ENCODE results near the gene SMTNL1.

Gene SMTNL1

GRCh38 chr11:57536947-57537619 lies at the start of gene SMTNL1:
Gene SMTNL1 (plus strand): TSS chr11:57537595. CDS start chr11:57542643, 5,048 bp downstream.
- no peak for DNase-seq

GRCh38 chr11:57487920-57488659 lies 49.3 kb upstream of the SMTNL1 start:
- no peak for DNase-seq

- DNase-seq = no peak
Measured at GRCh38 chr11:57490456-57491248, 46.7 kb upstream of the SMTNL1 start.

GRCh38 chr11:57491371-57492061 lies 45.9 kb upstream of the SMTNL1 start:
- DNase-seq = no peak

- DNase-seq = peak; percentile 70
Measured at GRCh38 chr11:57493507-57494503, 43.6 kb upstream of the SMTNL1 start.

DNA sequence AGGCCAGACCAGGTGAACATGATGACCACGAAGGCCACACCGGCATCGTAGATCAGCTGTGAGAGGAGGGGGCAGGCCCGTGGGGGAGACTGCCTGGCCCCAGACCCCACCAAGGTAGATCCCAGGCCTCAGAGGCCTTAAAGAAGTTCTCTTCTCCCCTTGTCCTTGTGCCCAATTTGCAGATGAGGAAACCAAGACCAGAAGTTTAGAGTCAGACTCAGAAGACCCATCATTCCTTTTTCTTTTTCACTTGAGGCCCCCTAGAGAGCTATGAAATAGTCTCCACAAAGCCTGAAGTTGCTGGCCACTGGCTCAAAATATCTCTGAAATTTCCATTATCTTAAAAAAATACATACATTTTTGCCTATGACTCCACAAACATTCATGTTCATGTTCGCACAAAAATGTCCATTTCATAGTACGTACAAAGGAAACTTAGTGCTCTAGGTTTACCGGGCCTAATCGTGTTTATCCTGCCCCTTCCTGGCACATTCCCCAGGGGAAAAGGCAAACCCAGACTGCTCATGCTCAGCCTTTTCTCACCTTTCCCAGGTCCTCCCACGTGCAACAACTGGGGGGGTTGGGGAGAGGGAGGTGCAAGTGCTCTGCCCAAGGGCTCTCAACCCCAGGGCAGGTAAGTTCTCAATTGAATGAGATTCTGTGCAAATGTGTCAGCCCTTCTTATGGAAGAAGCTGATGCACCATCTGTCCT lies 41.1 kb upstream of the SMTNL1 start:
- no peak for DNase-seq

- DNase-seq = no peak
Measured at GRCh38 chr11:57497303-57498247, 39.8 kb upstream of the SMTNL1 start.

- no peak for DNase-seq
Measured at GRCh38 chr11:57498540-57498939, 38.9 kb upstream of the SMTNL1 start.

DNA sequence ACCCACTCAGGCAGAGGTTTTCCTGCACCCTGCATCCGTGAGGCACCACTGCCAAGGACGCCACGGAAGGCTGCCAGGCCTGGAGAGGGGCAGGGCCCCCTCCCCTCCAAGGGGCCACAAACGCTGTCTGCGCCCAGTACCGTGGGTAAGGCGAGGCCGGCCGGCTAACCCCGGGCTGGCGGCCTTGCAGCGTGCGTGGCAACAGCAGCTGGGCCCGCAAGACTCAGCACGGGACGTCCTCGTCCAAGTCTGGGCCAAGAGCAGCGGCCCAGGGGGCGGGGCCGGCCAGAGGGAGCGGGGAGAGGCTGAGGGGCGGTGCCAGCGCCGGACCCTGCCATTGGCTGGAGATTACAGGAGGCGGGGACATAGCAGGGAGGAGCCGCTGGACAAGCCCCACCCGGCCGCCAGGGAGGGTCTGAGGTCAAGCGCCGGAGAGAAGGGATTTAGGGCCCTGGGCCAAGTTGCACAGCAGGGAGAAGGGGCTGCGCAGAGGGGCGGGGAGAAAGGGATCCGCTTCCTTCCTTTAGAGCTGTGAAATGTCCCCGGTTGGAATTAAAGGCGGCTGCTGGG lies 37.9 kb upstream of the SMTNL1 start:
- DNase-seq = peak; percentile 85

DNA sequence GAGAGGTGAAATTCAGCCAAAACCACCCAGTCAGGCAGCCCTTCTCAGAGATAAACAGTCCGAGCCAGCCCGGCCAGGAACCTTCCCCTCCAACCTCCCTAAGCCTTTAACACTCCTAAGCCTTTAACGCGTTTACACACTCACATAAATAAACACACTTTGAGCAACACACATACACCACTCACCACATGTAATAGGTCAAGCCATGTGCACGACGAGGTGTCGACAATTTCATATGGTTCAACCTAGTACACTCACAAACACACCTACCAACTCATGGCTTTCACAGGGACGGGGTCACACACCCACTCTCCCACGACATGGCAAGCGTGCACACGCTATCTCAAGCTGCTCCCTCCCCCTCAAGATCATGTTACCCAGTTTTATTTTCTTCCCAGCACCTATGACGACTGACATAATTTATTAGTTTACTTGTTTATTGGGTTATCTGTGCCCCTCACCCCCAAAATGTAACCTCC lies 37.4 kb upstream of the SMTNL1 start:
- no peak for DNase-seq

- no peak for DNase-seq
Measured at GRCh38 chr11:57500515-57500914, 36.9 kb upstream of the SMTNL1 start.

DNA sequence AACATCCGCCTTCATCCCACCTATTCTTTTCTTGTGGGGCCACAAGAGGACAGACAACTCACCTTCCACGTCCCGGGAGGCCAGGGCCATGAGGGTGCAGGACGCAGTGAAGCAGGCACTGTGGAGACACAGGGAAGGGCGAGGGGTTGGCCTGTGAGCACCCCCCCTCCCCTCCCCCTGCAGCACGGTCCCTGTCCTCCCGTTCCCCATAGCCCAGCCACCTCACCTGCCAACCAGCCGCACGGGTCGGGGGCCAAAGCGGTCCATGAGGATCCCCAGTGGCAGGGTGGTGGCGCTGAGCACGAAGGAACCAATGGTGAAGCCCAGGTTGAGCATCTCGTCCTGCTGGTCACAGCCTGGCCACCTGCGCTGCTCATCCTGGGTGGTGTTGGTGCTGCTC lies 36.5 kb upstream of the SMTNL1 start:
- DNase-seq = no peak

- no peak for DNase-seq
Measured at GRCh38 chr11:57501953-57502352, 35.4 kb upstream of the SMTNL1 start.

GRCh38 chr11:57502376-57502775 lies 35.0 kb upstream of the SMTNL1 start:
- no peak for DNase-seq

- no peak for DNase-seq
Measured at GRCh38 chr11:57502870-57503269, 34.5 kb upstream of the SMTNL1 start.

- DNase-seq = no peak
Measured at GRCh38 chr11:57504511-57504910, 32.9 kb upstream of the SMTNL1 start.

DNA sequence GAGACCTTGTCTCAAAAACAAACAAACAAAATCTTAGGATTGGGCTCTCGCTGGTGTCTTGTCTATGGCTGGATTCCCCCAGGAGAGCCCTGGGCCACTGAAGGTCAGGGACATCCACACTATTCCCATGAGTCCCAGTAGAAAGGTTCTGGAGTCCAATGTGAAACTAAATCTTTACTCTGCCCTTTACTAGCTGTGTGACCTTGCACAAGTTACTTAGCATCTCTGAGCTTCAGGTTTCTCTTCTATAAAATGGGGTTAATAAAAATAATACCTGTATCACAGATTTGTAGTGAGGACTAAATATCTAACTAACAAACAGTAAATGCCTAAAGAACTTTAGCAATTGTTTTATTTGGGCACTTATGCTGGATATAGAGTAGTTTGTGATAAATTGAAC lies 30.9 kb upstream of the SMTNL1 start:
- DNase-seq = no peak

DNA sequence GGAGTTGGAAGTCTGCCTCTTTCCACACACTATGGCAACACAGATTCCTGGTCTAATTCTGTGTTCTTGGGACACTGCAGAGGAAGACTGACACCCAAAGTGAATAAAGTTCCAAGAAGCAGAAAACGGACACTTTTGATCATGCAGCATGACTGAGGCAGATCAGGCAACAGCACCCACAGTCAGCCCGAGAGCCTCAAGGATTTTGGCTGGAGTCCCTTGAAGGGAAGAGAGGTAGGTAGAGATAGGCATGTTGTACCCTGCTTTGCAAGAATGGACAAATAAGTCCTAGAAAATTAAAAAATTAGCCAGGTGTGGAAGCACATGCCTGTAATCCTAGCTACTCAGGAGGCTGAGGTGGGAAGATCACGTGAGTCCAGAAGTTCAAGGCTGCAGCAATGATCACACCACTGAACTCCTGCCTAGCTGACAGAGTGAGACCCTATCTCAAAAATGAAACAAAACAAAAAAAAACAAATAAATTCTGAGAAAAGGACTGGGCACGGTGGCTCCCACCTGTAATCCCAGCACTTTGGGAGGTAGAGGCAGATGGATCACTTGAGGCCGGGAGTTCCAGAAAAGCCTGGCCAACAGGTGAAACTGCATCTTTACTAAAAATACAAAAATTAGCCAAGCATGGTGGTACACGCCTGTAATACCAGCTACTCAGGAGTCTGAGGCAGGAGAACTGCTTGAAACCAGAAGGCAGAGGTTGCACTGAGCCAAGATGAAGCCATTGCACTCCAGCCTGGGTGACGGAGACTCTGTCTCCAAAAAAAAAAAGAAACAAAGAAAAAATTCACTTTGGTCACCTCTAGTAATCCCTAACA lies 28.8 kb upstream of the SMTNL1 start:
- DNase-seq = no peak

Measured in NCI-H1105 (cell line).